Natural killer cell (primary cell): ENCODE results near the gene ORC2. TPM values are rescaled to one million over a fixed set of nuclear protein-coding genes. Genes with fewer than 3 reads are reported as not detected.
A peak's percentile ranks its signal among the peaks of the same experiment; 100 is the strongest.

Source experiments
- ATAC-seq, 3 donors: fragments of 150-1000 bp in 2 of 3; fragments of 200-7000 bp in 1 of 3; cut with Tn5 transposase; 1 replicate in 1 of 3; 2 replicates in 2 of 3; pipeline ENCODE4 v1.10.0; 2021; ENCODE audit warnings: mild to moderate bottlenecking in 2 of 3, moderate library complexity in 2 of 3
- DNase-seq, 2 donors: peaks; one replicate each; pipeline versions ENCODE4 v3.0.0 to v3.0.0-alpha.2; 2013 to 2021; ENCODE audit warnings: mixed read lengths in 1 of 2
- H3K27ac ChIP-seq: one replicate; pipeline ENCODE4 v1.5.1; 2013; ENCODE audit warnings: mild to moderate bottlenecking, low read length
- H3K27me3 ChIP-seq: one replicate; pipeline ENCODE4 v1.6.1; 2013; ENCODE audit warnings: low read length; ENCODE audit not compliant: control insufficient read depth, insufficient read depth
- H3K36me3 ChIP-seq: one replicate; pipeline ENCODE4 v1.6.1; 2013; ENCODE audit warnings: low read length; ENCODE audit not compliant: control insufficient read depth, insufficient read depth
- H3K4me1 ChIP-seq: one replicate; pipeline ENCODE4 v1.6.1; 2013; ENCODE audit warnings: low read length; ENCODE audit not compliant: control insufficient read depth, insufficient read depth
- H3K4me3 ChIP-seq: one replicate; pipeline ENCODE4 v1.5.1; 2013; ENCODE audit warnings: low read length
- H3K9me3 ChIP-seq: one replicate; pipeline ENCODE4 v1.6.1; 2013; ENCODE audit warnings: low read length; ENCODE audit not compliant: control insufficient read depth, insufficient read depth
- H3K27ac Mint-ChIP-seq, 2 donors: one replicate each; pipeline ENCODE4 v1.8.0; 2022; ENCODE audit warnings: mild to moderate bottlenecking in 2 of 2, mixed read lengths in 2 of 2, moderate library complexity in 1 of 2
- H3K27me3 Mint-ChIP-seq, 2 donors: one replicate each; pipeline ENCODE4 v1.8.0; 2022; ENCODE audit warnings: low read depth in 2 of 2, mixed read lengths in 2 of 2
- H3K36me3 Mint-ChIP-seq: one replicate; pipeline ENCODE4 v1.8.0; 2022; ENCODE audit warnings: mixed read lengths
- H3K4me1 Mint-ChIP-seq, 2 donors: one replicate each; pipeline ENCODE4 v1.8.0; 2022; ENCODE audit warnings: mixed read lengths in 2 of 2
- H3K4me3 Mint-ChIP-seq: one replicate; pipeline ENCODE4 v1.8.0; 2022; ENCODE audit warnings: mild to moderate bottlenecking, moderate library complexity, mixed read lengths
- H3K9me3 Mint-ChIP-seq, 2 donors: one replicate each; pipeline ENCODE4 v1.8.0; 2022; ENCODE audit warnings: mixed read lengths in 2 of 2
- WGBS: methylation state at CpG from one replicate; pipeline ENCODE4 v1.1.7; 2013; ENCODE audit warnings: missing lambda C conversion rate; ENCODE audit not compliant: insufficient coverage; 5-methylcytosine and 5-hydroxymethylcytosine counted together
- intact Hi-C: fragments of 100-400 bp; cut with micrococcal nuclease; formaldehyde crosslinking; loops from one replicate; pipeline ENCODE4 v1.14.2; 2022
- total RNA-seq, 4 donors: library from RNA; stranded (reverse); fragments of 120-200 nt in 1 of 4; gene quantifications; one replicate each; pipeline versions ENCODE4 v1.2.3 to v1.2.4, GENCODE V29; 2013 to 2022
- TF ChIP-seq, protein P1 (sequence below): fragments of 200-600 bp; IDR thresholded peaks from one replicate; pipeline ENCODE4 v1.8.0; 2022; ENCODE audit warnings: antibody characterized with exemption

The ORC2 gene
- total RNA-seq, 3 donors from 2014 or later (not counting 1 experiment from before 2014, with no cell fraction given): 21.7 to 48.5 (median 26.1) TPM

DNA sequence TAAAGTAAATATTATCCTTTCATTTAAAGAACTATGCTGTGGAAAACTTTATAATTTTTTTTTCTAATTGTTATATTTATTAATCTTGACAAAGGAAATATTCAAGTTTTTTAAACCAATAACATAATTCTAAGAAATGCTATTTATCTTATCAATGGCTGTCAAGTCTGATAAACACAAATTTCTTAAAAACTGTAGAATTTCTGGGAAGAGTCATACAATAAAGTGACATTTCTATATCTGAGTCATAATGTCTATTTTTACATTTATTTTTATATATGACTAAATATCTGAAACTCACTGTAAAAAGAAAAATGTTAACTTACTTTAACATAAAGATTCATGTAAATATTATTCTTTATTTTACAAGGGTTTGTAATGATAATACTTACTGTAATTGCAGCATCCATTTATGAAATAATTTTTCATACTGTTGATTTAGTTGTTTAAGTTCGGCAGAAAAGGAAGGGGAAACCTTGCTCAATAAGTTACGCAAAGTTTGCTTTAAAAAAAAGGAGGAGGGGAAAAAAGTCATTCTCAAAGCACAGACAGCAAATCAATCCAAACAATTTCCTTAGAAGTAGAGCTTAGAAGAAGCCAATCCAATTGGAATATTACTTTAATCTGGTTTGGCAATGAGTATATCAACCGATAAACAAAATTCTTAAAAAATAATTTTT is 32.4 kb downstream of the ORC2 start:
- WGBS: no CpG with 5 or more reads among the region's 3 CpGs
- intact Hi-C loops: no loop called here
- Mint-ChIP-seq H3K36me3 (peaks cover 6% of the 10 kb centered on the region), H3K27me3 (no peaks in the 10 kb centered on the region), H3K9me3 (no peaks in the 10 kb centered on the region), H3K4me3 (no peak overlapping the region), H3K4me1 (no peaks in the 10 kb centered on the region), H3K27ac (no peak overlapping the region)
- no peak overlapping the region for H3K27ac ChIP-seq
- H3K4me1 ChIP-seq: no peaks in the 10 kb centered on the region
- no peak for ATAC-seq
- DNase-seq: no peak
- H3K4me3 ChIP-seq: no peak overlapping the region
- H3K9me3 ChIP-seq: no peaks in the 10 kb centered on the region
- TF ChIP-seq, protein P1, sequence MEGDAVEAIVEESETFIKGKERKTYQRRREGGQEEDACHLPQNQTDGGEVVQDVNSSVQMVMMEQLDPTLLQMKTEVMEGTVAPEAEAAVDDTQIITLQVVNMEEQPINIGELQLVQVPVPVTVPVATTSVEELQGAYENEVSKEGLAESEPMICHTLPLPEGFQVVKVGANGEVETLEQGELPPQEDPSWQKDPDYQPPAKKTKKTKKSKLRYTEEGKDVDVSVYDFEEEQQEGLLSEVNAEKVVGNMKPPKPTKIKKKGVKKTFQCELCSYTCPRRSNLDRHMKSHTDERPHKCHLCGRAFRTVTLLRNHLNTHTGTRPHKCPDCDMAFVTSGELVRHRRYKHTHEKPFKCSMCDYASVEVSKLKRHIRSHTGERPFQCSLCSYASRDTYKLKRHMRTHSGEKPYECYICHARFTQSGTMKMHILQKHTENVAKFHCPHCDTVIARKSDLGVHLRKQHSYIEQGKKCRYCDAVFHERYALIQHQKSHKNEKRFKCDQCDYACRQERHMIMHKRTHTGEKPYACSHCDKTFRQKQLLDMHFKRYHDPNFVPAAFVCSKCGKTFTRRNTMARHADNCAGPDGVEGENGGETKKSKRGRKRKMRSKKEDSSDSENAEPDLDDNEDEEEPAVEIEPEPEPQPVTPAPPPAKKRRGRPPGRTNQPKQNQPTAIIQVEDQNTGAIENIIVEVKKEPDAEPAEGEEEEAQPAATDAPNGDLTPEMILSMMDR: no peak
- H3K27me3 ChIP-seq: no peaks in the 10 kb centered on the region
- H3K36me3 ChIP-seq: peaks cover 53% of the 10 kb centered on the region

DNA sequence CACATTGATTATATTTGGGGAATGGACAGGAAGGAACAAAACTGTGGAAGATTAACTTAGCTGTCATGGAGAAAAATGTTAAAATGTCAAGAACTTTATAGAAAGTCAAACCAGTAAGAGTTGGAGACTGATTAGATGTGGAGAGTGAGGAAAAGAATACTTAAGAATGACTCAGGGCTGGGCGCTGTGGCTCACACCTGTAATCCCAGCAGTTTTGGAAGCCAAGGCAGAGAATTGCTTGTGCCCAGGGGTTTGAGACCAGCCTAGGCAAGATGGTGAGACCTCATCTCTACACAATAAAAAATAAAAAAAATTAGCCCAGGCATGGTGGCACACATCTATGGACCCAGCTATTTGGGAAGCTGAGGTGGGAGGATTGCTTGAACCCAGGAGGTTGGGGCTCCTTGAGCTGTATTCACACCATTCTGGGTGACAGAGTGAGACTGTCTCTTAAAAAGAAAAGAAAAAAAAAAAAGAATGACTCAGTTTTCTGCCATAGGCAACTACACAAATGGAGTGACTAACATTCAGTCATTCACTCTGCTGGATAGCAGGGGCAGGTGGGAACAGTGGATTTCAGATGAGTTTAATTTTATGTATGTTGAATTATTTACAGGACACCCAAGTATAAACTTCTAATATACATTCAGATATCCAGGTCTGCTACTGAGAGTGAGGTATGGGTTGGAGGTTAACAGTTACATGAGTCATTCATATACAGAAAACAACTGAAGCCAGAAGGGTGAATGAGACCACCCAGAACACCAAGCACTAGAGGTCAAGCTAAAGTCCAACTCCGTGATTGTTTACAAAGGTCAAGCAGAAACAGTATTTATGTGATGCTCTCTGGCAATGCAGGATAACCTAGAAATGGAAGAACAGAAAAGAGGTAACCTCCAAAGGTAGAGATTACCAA is 33.9 kb downstream of the ORC2 start:
- Histone ChIP-seq H3K4me3 (no peak overlapping the region), H3K36me3 (peaks cover 50% of the 10 kb centered on the region), H3K9me3 (no peaks in the 10 kb centered on the region), H3K27ac (no peak overlapping the region), H3K27me3 (no peaks in the 10 kb centered on the region), H3K4me1 (no peaks in the 10 kb centered on the region)
- TF ChIP-seq, protein P1: no peak
- H3K9me3 Mint-ChIP-seq: no peaks in the 10 kb centered on the region
- ATAC-seq (no peak), DNase-seq (no peak)
- H3K27me3 Mint-ChIP-seq: no peaks in the 10 kb centered on the region
- no peaks in the 10 kb centered on the region for H3K4me1 Mint-ChIP-seq
- intact Hi-C loops: no loop called here
- H3K36me3 Mint-ChIP-seq: peaks cover 6% of the 10 kb centered on the region
- WGBS: 97% methylated on average over 2 of the region's 2 CpGs
- H3K4me3 Mint-ChIP-seq: no peak overlapping the region
- peak overlapping the region; percentile 9 to 49 for H3K27ac Mint-ChIP-seq

DNA sequence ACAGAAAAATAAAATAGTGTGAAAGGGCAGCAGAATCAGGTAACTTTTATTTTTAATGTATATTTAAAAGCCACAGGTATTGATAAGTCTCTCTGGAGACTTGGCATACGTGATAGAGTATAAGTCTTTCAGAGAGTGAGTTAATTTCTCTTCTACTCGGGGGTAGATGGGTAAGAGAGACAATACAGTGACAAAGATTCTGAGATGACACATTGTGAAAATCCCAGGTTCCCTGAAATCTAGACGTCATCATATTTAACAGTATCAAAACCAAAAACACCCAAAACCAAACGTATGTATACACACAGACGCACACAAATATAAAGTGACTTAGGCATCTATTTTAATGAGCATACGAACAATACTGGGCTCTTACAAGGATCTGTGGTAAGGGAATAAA is 41.0 kb downstream of the ORC2 start:
- H3K27me3 Mint-ChIP-seq: no peaks in the 10 kb centered on the region
- peaks cover 67% of the 10 kb centered on the region for H3K36me3 ChIP-seq
- intact Hi-C loops: no loop called here
- no peak overlapping the region for H3K4me3 ChIP-seq
- H3K27ac ChIP-seq: no peak overlapping the region
- no peaks in the 10 kb centered on the region for H3K27me3 ChIP-seq
- TF ChIP-seq, protein P1: no peak
- H3K4me3 Mint-ChIP-seq: no peak overlapping the region
- no peaks in the 10 kb centered on the region for H3K4me1 Mint-ChIP-seq
- no peaks in the 10 kb centered on the region for H3K9me3 ChIP-seq
- no peak overlapping the region for H3K27ac Mint-ChIP-seq
- H3K9me3 Mint-ChIP-seq: no peaks in the 10 kb centered on the region
- H3K36me3 Mint-ChIP-seq: no peaks in the 10 kb centered on the region
- ATAC-seq (no peak), DNase-seq (no peak)
- 85% methylated on average over 6 of the region's 6 CpGs for WGBS
- no peaks in the 10 kb centered on the region for H3K4me1 ChIP-seq
